Measurements from ENCODE around the gene HBB. TPM values are rescaled to one million over a fixed set of nuclear protein-coding genes. Genes with fewer than 3 reads are reported as not detected.

The HBB gene
- total RNA-seq (2022; extraction: Qiagen RNA extraction): not detected in 5 replicates

GRCh38 chr11:5226732-5227310 is at the start of gene HBB:
Gene HBB (minus strand): TSS chr11:5227071. CDS start chr11:5227021, 50 bp downstream.

GRCh38 chr11:5269715-5270147 is 42.9 kb upstream of the HBB start, which contains the start of gene HBE1:
Gene HBE1 (minus strand): TSS chr11:5269945. CDS start chr11:5269890, 55 bp downstream.

GRCh38 chr11:5254646-5255413 is 28.0 kb upstream of the HBB start, which contains the start of gene HBG2:
Gene HBG2 (minus strand): TSS chr11:5254781. CDS start chr11:5254728, 53 bp downstream.

GRCh38 chr11:5249807-5250396 is 23.0 kb upstream of the HBB start, which contains the start of gene HBG1:
Gene HBG1 (minus strand): TSS chr11:5249857. CDS start chr11:5249804, 53 bp downstream.

GRCh38 chr11:5234381-5234834 is 7.5 kb upstream of the HBB start, which contains the start of gene HBD:
Gene HBD (minus strand): TSS chr11:5234483. CDS start chr11:5234433, 50 bp downstream.

GRCh38 chr11:5200582-5200981 is 26.3 kb downstream of the HBB start, which contains the start of gene OR51V1:
Gene OR51V1 (minus strand): TSS chr11:5200682. CDS start chr11:5200682, 0 bp downstream.

Other genes with a start within 250 kb of the HBB start
- not detected in 5 replicates for gene OR51L1, start 232.2 kb downstream of the HBB start, total RNA-seq (2022; extraction: Qiagen RNA extraction)
- not detected in 5 replicates for gene OR52J3, start 180.5 kb downstream of the HBB start, total RNA-seq (2022; extraction: Qiagen RNA extraction)
- not detected in 5 replicates for gene OR52E2, start 167.4 kb downstream of the HBB start, total RNA-seq (2022; extraction: Qiagen RNA extraction)
- not detected in 5 replicates for gene OR52E1, start 157.5 kb downstream of the HBB start, total RNA-seq (2022; extraction: Qiagen RNA extraction)
- not detected in 5 replicates for gene OR52A5, start 88.7 kb downstream of the HBB start, total RNA-seq (2022; extraction: Qiagen RNA extraction)
- not detected in 5 replicates for gene OR52A1, start 72.3 kb downstream of the HBB start, total RNA-seq (2022; extraction: Qiagen RNA extraction)
- not detected in 5 replicates for gene OR51V1, start 26.4 kb downstream of the HBB start, total RNA-seq (2022; extraction: Qiagen RNA extraction)
- not detected in 5 replicates for gene HBD, start 7.4 kb upstream of the HBB start, total RNA-seq (2022; extraction: Qiagen RNA extraction)
- not detected in 5 replicates for gene HBG1, start 22.8 kb upstream of the HBB start, total RNA-seq (2022; extraction: Qiagen RNA extraction)
- not detected in 5 replicates for gene HBG2, start 27.7 kb upstream of the HBB start, total RNA-seq (2022; extraction: Qiagen RNA extraction)
- 0.15 to 0.29 TPM (median 0.21 TPM) in 3 of 5 replicates, not detected in the others for gene HBE1, start 42.9 kb upstream of the HBB start, total RNA-seq (2022; extraction: Qiagen RNA extraction)
- not detected in 5 replicates for gene OR51B4, start 74.9 kb upstream of the HBB start, total RNA-seq (2022; extraction: Qiagen RNA extraction)
- not detected in 5 replicates for gene OR51B2, start 97.2 kb upstream of the HBB start, total RNA-seq (2022; extraction: Qiagen RNA extraction)
- not detected in 5 replicates for gene OR51B5, start 116.5 kb upstream of the HBB start, total RNA-seq (2022; extraction: Qiagen RNA extraction)
- gene OR51B6, start 124.4 kb upstream of the HBB start, total RNA-seq (2022; extraction: Qiagen RNA extraction): not detected in 5 replicates
- not detected in 5 replicates for gene OR51M1, start 156.7 kb upstream of the HBB start, total RNA-seq (2022; extraction: Qiagen RNA extraction)
- gene OR51Q1, start 195.0 kb upstream of the HBB start, total RNA-seq (2022; extraction: Qiagen RNA extraction): not detected in 5 replicates
- gene OR51I1, start 214.4 kb upstream of the HBB start, total RNA-seq (2022; extraction: Qiagen RNA extraction): not detected in 5 replicates
- gene OR51I2, start 222.3 kb upstream of the HBB start, total RNA-seq (2022; extraction: Qiagen RNA extraction): not detected in 5 replicates

Measured in A549 treated with CORT108297 at 1 μM for 4 hours (cell line).